Stimulated activated naive CD4-positive, alpha-beta T cell (primary cell): Measurements from ENCODE around the gene HSPBP1.
A peak's percentile ranks its signal among the peaks of the same experiment; 100 is the strongest.

Source experiments
- DNase-seq, 6 experiments: peaks; one replicate each; lab custom pipeline; 2025; lab: John Stamatoyannopoulos, UW

HSPBP1 gene

GRCh38 chr19:55305491-55305890 is 25.6 kb upstream of the HSPBP1 start:
- DNase-seq, result peak in 5 of 6 experiments; percentile 40 to 62 (median 52)

- no peak for DNase-seq
Measured at GRCh38 chr19:55304980-55305379, 25.1 kb upstream of the HSPBP1 start.

GRCh38 chr19:55304279-55304978 is 24.5 kb upstream of the HSPBP1 start:
- no peak for DNase-seq

- DNase-seq, result no peak
Measured at GRCh38 chr19:55303477-55303876, 23.6 kb upstream of the HSPBP1 start.

GRCh38 chr19:55302318-55302703 is 22.4 kb upstream of the HSPBP1 start:
- no peak for DNase-seq

GRCh38 chr19:55301459-55302317 is 21.8 kb upstream of the HSPBP1 start:
- peak; percentile 76 to 95 (median 92) for DNase-seq

- DNase-seq, result no peak
Measured at GRCh38 chr19:55300886-55301458, 21.1 kb upstream of the HSPBP1 start.

- no peak for DNase-seq
Measured at GRCh38 chr19:55299991-55300390, 20.1 kb upstream of the HSPBP1 start.

- DNase-seq, result no peak
Measured at GRCh38 chr19:55297267-55297666, 17.4 kb upstream of the HSPBP1 start.

GRCh38 chr19:55289117-55289796 is 9.3 kb upstream of the HSPBP1 start:
- no peak for DNase-seq

- DNase-seq, result no peak
Measured at GRCh38 chr19:55287361-55288079, 7.6 kb upstream of the HSPBP1 start.

- no peak for DNase-seq
Measured at GRCh38 chr19:55285229-55285890, 5.5 kb upstream of the HSPBP1 start.

- DNase-seq, result no peak
Measured at GRCh38 chr19:55284405-55285058, 4.6 kb upstream of the HSPBP1 start.

- DNase-seq, result peak in 4 of 6 experiments; percentile 4 to 20 (median 13)
Measured at GRCh38 chr19:55283548-55284377, 3.9 kb upstream of the HSPBP1 start, which contains the start of gene BRSK1. BRSK1 (plus strand) TSS chr19:55283997; CDS start chr19:55284443, 446 bp downstream.

GRCh38 chr19:55279340-55279739 is 570 bp downstream of the HSPBP1 start:
- DNase-seq, result no peak

- no peak for DNase-seq
Measured at GRCh38 chr19:55278391-55279135, 1.3 kb downstream of the HSPBP1 start.

GRCh38 chr19:55277494-55277893 is 2.4 kb downstream of the HSPBP1 start:
- no peak for DNase-seq

GRCh38 chr19:55276720-55277430 is 3.0 kb downstream of the HSPBP1 start:
- DNase-seq, result no peak
